ENCODE data around the gene ADPRHL1.

ADPRHL1 gene

DNA sequence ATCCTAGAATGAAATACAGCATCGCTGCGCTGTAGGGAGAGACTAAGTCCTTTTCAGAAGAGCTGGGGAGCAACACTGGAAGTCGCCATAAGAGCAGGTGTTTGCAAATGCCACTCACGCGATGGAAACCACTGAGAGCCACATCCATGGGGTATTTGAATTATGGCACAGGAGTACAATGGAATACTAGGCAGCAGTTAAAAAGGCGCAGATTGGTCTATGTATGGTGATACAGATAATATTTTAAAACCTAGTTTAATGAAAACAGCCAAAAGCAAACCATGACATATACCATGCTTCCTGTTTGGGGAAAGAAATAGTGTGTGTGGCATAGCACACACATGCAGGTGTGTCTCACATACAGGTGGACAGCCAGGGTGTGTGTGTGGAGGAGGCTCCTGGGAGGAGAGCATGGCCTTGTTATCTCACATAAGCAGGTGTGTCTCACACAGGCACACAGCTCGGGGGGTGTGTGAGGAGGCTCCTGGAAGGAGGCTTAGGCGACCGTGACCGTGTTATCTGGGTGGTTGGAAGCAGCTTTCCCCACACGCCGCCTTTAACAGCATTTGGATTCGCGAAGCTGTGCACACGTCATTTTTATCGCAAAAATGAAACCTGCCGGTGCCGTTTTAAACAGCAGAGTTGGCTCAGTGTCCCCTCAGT lies 33.6 kb downstream of the ADPRHL1 start:
- Mint-ChIP-seq H3K36me3 (ENCODE audit: insufficient read depth) (peaks cover 3% of the 10 kb centered on the region), H3K4me1 (ENCODE audit: low read depth in 2 of 2) (no peaks in the 10 kb centered on the region), H3K27ac (no peak overlapping the region), H3K27me3 (peaks cover 10 to 27% of the 10 kb centered on the region in 2 donors), H3K9me3 (no peaks in the 10 kb centered on the region), H3K4me3 (no peak overlapping the region)
- no peak for ATAC-seq (replicated peaks)
- DNase-seq: no peak

DNA sequence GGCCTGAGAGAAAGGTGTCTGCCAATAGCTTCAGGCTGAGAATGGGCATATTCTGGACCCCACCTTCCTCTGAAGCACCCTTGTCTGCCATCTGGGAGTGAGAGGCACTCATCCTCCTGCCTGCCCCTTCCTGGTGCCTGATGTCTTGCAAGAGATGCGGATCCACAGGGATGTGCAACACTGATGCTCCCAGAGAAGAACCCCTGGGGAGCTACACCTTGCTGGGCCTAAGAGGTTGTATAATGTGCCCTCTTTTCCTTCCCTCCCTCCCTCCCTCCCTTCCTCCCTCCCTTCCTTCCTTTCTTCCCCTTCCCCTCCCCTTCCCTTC lies 34.6 kb downstream of the ADPRHL1 start:
- no peaks in the 10 kb centered on the region for H3K4me1 Mint-ChIP-seq (ENCODE audit: low read depth in 2 of 2)
- H3K36me3 Mint-ChIP-seq (ENCODE audit: insufficient read depth): peaks cover 3% of the 10 kb centered on the region
- peak overlapping the region in 1 of 2 donors; percentile 59 for H3K27ac Mint-ChIP-seq
- no peaks in the 10 kb centered on the region for H3K9me3 Mint-ChIP-seq
- peaks cover 10 to 27% of the 10 kb centered on the region in 2 donors for H3K27me3 Mint-ChIP-seq
- DNase-seq (no peak), ATAC-seq (replicated peaks) (no peak)
- H3K4me3 Mint-ChIP-seq: no peak overlapping the region

GRCh38 chr13:113417836-113418721 lies 35.2 kb downstream of the ADPRHL1 start:
- Mint-ChIP-seq H3K27me3 (peaks cover 10 to 27% of the 10 kb centered on the region in 2 donors), H3K9me3 (peaks cover 1 to 4% of the 10 kb centered on the region in 2 donors), H3K36me3 (ENCODE audit: insufficient read depth) (peaks cover 3% of the 10 kb centered on the region), H3K27ac (peak overlapping the region in 1 of 2 donors; percentile 59), H3K4me1 (ENCODE audit: low read depth in 2 of 2) (no peaks in the 10 kb centered on the region), H3K4me3 (no peak overlapping the region)
- ATAC-seq (replicated peaks) (no peak), DNase-seq (no peak)

DNA sequence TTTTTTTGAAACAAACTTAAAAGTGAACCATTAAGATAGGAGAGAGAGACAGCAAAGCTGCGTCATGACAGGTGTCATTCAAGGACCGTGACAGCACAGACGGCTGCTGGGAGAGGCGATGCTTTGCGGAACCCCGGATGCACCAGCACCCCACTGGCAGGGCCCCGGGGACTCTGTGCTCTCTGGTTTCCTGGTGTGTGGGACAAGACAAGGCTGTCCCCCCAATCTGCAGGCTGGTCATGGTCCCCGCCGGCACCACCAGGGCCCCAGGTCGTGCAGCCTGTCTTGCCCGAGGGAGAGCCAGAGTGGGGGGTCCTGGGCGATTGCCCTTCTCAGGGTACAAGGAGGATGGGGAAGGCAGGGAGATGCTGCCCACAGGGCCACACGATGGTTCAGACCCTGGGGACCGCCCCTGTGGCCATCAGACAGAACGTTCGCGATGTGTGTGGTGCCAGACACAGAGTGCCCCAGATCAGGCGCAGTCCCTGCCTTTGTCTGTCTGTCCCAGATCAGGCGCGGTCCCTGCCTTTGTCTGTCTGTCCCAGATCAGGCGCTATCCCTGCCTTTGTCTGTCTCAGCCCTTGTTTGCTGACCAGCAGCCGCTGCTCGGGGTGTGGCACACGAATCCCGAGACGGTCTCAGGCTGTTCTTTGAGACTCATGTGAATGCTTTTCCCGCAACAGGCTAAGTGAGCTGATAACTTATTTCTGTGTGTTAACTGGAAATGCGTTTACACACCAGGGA lies 36.1 kb downstream of the ADPRHL1 start:
- Mint-ChIP-seq H3K4me1 (ENCODE audit: low read depth in 2 of 2) (no peaks in the 10 kb centered on the region), H3K36me3 (ENCODE audit: insufficient read depth) (peaks cover 3% of the 10 kb centered on the region), H3K27me3 (peaks cover 10 to 27% of the 10 kb centered on the region in 2 donors), H3K4me3 (no peak overlapping the region), H3K9me3 (peaks cover 2 to 7% of the 10 kb centered on the region in 2 donors), H3K27ac (no peak overlapping the region)
- ATAC-seq (replicated peaks): no peak
- no peak for DNase-seq

- Mint-ChIP-seq H3K27me3 (peaks cover 10 to 27% of the 10 kb centered on the region in 2 donors), H3K36me3 (ENCODE audit: insufficient read depth) (peaks cover 3% of the 10 kb centered on the region), H3K4me3 (no peak overlapping the region), H3K4me1 (ENCODE audit: low read depth in 2 of 2) (no peaks in the 10 kb centered on the region), H3K9me3 (peaks cover 2 to 7% of the 10 kb centered on the region in 2 donors), H3K27ac (no peak overlapping the region)
- DNase-seq (no peak), ATAC-seq (replicated peaks) (no peak)
These were observed 37.5 kb downstream of the ADPRHL1 start for GRCh38 chr13:113415825-113416224.

- Mint-ChIP-seq H3K27me3 (peaks cover 10 to 27% of the 10 kb centered on the region in 2 donors), H3K4me3 (no peak overlapping the region), H3K36me3 (ENCODE audit: insufficient read depth) (peaks cover 3% of the 10 kb centered on the region), H3K4me1 (ENCODE audit: low read depth in 2 of 2) (no peaks in the 10 kb centered on the region), H3K9me3 (peaks cover 2 to 7% of the 10 kb centered on the region in 2 donors), H3K27ac (no peak overlapping the region)
- no peak for DNase-seq
- ATAC-seq (replicated peaks): no peak
These were observed 38.3 kb downstream of the ADPRHL1 start for GRCh38 chr13:113415032-113415431.

GRCh38 chr13:113414335-113414734 lies 39.0 kb downstream of the ADPRHL1 start:
- Mint-ChIP-seq H3K9me3 (peaks cover 2 to 7% of the 10 kb centered on the region in 2 donors), H3K4me3 (no peak overlapping the region), H3K4me1 (ENCODE audit: low read depth in 2 of 2) (no peaks in the 10 kb centered on the region), H3K36me3 (ENCODE audit: insufficient read depth) (peaks cover 3% of the 10 kb centered on the region), H3K27ac (no peak overlapping the region), H3K27me3 (peaks cover 10 to 23% of the 10 kb centered on the region in 2 donors)
- DNase-seq (no peak), ATAC-seq (replicated peaks) (no peak)

- ATAC-seq (replicated peaks) (no peak), DNase-seq (no peak)
- Mint-ChIP-seq H3K27me3 (peaks cover 10 to 23% of the 10 kb centered on the region in 2 donors), H3K9me3 (peaks cover 2 to 7% of the 10 kb centered on the region in 2 donors), H3K4me3 (no peak overlapping the region), H3K27ac (no peak overlapping the region), H3K4me1 (ENCODE audit: low read depth in 2 of 2) (no peaks in the 10 kb centered on the region), H3K36me3 (ENCODE audit: insufficient read depth) (peaks cover 3% of the 10 kb centered on the region)
These were observed 39.4 kb downstream of the ADPRHL1 start for GRCh38 chr13:113413898-113414282.

- Mint-ChIP-seq H3K27me3 (peaks cover 10 to 24% of the 10 kb centered on the region in 2 donors), H3K9me3 (peaks cover 2 to 7% of the 10 kb centered on the region in 2 donors), H3K27ac (no peak overlapping the region), H3K4me1 (ENCODE audit: low read depth in 2 of 2) (no peaks in the 10 kb centered on the region), H3K4me3 (no peak overlapping the region), H3K36me3 (ENCODE audit: insufficient read depth) (peaks cover 3% of the 10 kb centered on the region)
- DNase-seq: no peak
- no peak for ATAC-seq (replicated peaks)
These were observed 40.0 kb downstream of the ADPRHL1 start for GRCh38 chr13:113413178-113413897.

GRCh38 chr13:113412440-113412839 lies 40.8 kb downstream of the ADPRHL1 start:
- H3K36me3 Mint-ChIP-seq (ENCODE audit: insufficient read depth): peaks cover 3% of the 10 kb centered on the region
- ATAC-seq (replicated peaks): no peak
- H3K27me3 Mint-ChIP-seq: peaks cover 10 to 33% of the 10 kb centered on the region in 2 donors
- no peaks in the 10 kb centered on the region for H3K4me1 Mint-ChIP-seq (ENCODE audit: low read depth in 2 of 2)
- no peak for DNase-seq
- H3K9me3 Mint-ChIP-seq: peaks cover 2 to 7% of the 10 kb centered on the region in 2 donors
- no peak overlapping the region for H3K4me3 Mint-ChIP-seq
- H3K27ac Mint-ChIP-seq: no peak overlapping the region

DNA sequence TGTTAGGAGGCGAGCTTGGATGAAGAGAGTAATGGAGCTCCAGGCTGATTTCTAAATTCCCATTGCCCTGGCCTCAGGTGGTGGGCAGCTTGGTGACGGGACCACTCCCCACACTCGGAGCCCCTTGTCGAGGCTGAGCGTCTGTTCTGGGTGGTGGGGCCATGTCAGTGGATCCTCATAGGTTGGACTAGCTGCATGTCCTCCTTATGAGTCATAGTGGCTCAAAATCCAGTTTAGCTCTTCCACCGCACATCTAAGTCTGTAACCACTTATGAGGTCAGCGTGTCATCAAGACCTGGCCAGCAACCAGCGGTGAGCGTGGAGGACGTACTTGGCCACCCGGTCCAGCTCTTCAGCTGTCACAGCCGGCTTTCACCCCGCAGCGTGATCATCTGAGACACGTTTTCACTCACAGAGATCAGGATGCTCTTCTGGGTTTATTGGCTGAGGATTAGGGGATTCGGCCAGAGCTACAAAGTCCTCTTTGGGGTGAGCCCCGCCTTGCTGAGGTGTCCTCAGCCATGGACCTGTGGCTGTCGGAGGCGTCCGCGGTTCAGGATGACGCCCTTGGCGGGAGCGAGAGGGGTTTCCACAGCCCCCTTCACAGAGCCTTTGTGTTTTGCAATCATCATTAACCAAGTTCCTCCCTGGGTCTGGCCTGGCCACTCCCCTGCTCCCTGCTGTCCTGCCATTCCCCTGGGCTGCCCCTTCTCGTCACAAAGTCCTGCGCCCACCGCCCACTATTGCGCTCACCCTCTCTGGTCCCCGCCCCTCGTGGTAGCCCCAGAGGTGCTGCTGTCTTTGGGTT lies 41.9 kb downstream of the ADPRHL1 start:
- Mint-ChIP-seq H3K4me3 (no peak overlapping the region), H3K27me3 (peaks cover 3 to 28% of the 10 kb centered on the region in 2 donors), H3K4me1 (ENCODE audit: low read depth in 2 of 2) (no peaks in the 10 kb centered on the region), H3K9me3 (peaks cover 2 to 7% of the 10 kb centered on the region in 2 donors), H3K27ac (no peak overlapping the region), H3K36me3 (ENCODE audit: insufficient read depth) (peaks cover 2% of the 10 kb centered on the region)
- DNase-seq (no peak), ATAC-seq (replicated peaks) (no peak)

DNA sequence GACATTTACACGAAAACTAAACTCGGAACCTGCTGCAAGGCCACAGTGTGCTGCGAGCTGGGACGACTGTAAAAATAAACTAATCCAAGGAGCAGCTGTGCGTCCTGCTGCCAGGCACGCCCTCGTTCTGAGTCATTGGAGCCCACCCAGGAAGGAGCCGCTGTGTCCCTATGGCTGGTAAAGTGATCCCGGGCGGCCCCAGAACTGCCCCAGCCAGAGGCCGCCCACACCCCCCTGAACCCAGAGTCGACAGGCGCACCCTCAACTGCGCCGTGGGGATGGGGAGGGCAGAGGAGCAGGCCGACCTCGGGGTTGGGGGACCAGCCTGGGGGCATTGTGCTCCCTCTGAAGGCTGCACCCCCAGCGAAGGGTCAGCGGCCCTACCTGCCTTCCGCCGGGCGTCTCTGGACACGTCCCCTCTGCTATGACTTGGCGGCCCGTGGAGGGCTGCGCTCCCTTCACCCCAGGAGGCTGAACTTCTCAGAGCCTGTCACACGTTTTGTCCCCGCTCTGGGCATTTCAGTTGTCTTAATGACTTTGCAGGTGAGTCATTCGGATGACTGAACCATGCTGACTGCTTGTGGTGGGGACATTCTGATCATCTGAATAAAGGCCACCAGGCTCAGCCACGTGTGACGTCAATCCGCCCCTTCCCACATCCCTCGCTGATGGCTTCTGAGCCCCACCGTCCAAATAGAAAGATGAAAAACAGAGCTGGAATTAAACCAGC lies 42.7 kb downstream of the ADPRHL1 start:
- DNase-seq (no peak), ATAC-seq (replicated peaks) (no peak)
- H3K4me3 Mint-ChIP-seq: no peak overlapping the region
- H3K36me3 Mint-ChIP-seq (ENCODE audit: insufficient read depth): no peaks in the 10 kb centered on the region
- no peaks in the 10 kb centered on the region for H3K4me1 Mint-ChIP-seq (ENCODE audit: low read depth in 2 of 2)
- peaks cover 0 to 32% of the 10 kb centered on the region in 2 donors for H3K27me3 Mint-ChIP-seq
- no peak overlapping the region for H3K27ac Mint-ChIP-seq
- H3K9me3 Mint-ChIP-seq: peaks cover 2 to 7% of the 10 kb centered on the region in 2 donors

All from effector memory CD8-positive, alpha-beta T cell (primary cell).